GM21515 (cell line): ENCODE results near the gene TMEM151B.
"Not testable (repeated sequence)": the region's sequence is repeated elsewhere in the genome, so short reads cannot be mapped to it uniquely, and the experiment has no call there.

ENCODE experiments used
- ATAC-seq: cut with Tn5 transposase; IDR thresholded peaks from one replicate; pipeline ENCODE4 v1.9.1; 2021; ENCODE audit not compliant: unreplicated experiment

Gene TMEM151B

DNA sequence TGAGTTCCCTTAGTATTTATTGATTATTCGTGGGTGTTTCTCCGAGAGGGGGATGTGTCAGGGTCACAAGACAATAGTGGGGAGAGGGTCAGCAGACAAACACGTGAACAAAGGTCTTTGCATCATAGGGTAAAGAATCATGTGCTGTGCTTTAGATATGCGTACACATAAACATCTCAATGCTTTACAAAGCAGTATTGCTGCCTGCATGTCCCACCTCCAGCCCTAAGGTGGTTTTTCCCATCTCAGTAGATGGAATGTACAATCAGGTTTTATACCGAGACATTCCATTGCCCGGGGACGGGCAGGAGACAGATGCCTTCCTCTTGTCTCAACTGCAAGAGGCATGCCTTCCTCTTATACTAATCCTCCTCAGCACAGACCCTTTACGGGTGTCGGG is 58.0 kb downstream of the TMEM151B start:
- ATAC-seq, result not testable (repeated sequence)

DNA sequence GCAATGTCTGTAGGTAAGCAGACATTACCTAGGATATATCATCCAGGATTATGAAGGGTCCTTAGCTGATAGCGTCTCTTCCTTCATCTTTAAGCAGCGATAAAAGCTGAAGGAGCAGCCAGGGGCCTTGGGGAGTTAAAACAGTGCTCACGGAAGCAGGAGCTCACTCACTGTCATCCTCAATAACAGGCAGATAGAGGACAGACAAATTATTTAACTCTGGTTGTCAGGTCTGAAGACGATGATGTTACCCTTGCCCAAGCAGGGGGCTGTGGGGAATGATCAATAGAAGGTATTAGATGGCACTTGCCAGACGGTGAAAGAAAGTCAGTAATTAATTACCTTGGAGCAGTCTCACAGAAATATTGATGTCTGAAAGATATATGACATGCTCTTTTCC is 59.6 kb downstream of the TMEM151B start:
- ATAC-seq, result no peak

DNA sequence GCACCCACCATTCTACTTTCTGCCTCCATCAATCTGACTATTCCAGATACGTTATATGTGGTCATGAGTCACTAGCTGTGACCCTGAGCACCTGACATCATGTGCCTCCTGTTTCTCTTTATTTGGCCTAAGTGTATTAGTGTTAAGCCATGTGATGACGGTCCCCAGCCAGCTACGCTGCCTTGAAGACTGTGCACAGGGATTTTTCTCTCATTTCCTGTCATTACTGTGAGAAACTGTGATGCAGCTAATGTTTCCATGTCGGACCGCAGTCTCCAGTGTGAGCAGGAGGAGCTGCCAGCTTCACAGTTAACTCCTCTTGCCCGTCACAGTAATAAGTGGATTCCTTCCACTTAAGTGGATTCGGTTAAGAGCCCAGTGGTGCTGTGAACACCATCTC is 62.3 kb downstream of the TMEM151B start:
- no peak for ATAC-seq

DNA sequence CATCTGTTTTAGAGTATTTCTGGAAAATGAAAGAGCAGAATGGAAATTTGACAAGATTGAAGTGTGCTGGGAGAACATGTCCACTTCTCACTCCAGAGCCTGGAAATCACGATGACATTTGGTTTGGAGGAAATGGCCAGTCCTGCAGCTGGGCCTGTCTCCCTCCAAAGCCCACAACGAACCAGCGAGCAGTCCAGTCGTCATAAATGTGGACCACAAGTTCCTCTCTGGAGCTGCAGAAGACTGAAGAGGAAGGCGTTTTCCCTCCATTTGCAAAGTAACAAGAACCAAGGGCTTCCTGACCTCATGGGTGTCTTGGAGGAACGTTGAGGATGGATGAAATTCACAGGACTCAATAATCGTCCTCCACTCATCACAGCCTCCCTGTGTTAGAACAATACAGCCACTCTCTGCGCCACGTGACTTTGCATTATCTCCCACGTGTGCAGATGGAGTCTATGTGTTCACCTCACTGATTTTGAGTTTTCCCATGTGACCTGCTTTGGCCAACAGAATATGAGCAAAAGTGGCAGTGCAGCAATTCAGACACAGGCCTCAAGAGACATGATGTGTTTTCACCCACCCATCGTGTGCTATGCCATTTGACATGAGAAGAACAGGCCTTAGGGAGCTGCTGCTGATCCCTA is 63.1 kb downstream of the TMEM151B start:
- no peak for ATAC-seq

DNA sequence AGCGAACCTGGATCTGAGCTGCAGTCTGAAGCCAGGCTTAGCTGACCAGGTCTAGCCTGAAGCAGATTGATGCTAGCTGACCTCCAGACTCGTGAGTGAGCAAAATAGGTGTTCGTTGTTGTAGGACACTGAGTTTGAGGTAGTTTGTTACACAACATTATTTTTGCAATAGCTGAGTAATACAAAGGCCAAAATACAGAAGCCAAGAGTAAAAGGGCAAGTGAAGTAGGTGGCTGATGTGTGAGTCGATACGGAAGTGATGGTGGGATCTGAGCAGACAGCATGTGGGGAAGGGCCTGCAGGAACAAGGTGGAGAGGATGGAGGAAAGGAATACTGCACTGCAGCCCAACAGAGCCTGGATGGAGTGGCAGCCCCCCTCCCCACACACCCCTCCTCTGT is 63.7 kb downstream of the TMEM151B start:
- ATAC-seq, result no peak

DNA sequence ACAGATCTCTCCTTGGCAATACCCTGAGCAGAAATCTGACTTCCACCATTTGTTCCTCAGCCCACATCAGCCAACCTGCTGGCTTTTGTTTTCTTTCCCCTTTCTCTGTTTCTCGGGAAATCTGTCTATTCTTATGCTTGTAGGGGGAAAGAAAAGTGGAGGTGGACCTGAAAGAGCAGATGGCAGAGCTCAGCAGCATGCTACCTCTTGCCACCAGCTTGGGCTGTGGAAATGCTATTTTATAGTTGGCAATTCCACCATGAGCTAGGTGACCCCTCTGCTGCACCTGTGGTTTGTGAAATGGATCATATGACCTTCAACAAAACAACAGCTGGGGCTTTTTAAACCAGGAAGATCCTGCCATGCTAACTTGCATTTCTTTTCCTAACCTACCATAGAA is 65.4 kb downstream of the TMEM151B start:
- ATAC-seq, result no peak

DNA sequence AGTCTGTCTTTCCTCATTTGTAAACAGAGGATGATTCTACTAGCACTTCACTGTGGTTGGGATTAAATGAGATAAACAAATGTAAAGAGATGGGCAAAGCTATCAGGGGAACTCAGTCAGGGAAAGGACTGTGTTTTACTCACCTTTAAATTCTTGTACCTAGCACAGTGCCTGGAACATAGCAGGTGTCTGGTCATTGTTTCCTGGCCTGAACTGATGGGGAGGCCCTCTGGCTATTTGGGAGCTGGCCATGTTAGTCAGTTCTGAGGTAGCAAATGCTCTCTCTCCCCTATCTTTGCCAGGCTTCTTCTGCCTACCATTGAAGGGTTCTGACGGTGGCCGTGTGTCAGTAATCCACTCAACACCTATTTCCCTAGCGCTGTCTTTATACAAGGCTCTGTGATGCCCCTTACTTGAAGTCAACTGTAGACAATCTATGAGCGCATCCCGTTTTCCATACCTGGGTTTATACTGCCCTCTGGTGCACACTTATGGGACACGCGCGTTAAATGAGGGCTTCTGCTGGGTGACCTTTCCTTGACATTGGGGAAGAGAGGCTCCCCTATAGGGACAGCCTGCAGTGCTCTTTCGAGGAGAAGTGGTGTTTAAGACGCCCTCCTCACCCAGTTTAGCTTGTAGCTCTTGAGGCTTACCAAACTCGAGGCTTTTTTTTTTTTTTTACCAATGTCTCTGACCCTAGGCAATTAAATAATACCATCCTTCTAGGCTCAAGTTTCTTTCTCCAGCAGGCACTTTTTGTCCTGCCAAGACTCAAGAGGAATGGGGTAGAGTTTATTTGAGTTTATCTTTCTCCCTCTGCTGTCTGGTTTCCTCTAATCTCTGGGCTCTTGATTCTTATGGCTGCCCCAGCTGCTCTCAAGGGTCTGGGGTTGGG is 68.2 kb downstream of the TMEM151B start:
- ATAC-seq, result no peak

DNA sequence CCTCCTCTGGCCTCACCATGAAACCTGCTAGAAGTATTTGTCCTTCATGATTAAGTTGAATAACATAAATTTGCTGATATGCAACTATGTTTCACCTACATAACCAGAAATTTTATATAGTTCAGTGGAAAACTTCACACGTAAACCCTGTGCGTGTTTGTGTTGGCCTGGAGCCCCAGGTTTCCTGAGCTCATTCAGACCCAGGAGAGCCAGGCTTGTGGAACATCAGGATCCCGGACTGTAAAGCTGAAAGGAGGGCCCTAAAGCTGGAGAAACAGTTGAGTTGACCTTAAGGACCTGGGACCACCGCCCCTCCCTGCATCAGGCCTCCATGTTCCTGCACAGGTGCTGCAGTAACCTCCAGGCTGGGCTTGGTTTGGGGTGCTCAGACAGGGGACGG is 69.1 kb downstream of the TMEM151B start:
- no peak for ATAC-seq

DNA sequence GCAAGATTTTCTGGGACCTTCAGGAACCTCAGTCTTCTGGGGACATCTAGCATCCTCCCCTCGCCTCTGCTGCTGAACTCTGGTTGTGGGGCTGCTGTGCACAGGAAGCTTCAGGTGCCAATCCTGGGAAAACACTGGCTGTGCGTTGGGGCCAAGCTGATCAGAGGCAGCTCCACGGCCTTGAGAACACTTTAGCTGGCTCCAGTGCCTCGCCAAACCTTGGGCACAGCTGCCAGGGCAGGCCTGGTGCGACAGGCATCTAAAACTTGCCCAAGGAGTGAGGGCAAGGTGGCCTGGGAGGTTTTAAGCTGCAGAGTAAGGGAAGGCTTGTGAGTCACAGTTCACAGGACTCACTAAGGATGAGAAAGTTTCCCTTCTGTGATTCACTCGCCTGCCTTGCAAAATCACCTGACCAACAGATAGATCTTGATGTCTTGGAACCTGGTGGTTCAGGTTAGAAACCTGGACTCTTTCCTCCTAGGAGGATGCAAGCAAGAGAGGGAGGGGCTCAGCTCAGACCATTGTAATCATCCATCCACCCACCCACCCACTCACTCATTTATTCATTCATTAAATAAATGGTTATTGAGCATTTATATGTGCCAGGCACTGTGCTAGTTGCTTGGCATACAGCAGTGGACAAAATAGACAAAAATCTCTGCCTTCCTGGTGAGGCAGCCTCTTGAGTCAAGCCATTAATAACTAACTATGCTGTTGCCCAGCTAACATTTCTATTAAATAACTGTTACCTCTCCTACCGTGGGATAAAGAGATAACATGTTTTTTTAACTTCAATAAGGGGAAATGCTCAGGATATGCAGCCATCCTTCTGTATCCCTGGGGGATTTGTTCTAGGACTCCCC is 69.7 kb downstream of the TMEM151B start:
- ATAC-seq, result no peak

DNA sequence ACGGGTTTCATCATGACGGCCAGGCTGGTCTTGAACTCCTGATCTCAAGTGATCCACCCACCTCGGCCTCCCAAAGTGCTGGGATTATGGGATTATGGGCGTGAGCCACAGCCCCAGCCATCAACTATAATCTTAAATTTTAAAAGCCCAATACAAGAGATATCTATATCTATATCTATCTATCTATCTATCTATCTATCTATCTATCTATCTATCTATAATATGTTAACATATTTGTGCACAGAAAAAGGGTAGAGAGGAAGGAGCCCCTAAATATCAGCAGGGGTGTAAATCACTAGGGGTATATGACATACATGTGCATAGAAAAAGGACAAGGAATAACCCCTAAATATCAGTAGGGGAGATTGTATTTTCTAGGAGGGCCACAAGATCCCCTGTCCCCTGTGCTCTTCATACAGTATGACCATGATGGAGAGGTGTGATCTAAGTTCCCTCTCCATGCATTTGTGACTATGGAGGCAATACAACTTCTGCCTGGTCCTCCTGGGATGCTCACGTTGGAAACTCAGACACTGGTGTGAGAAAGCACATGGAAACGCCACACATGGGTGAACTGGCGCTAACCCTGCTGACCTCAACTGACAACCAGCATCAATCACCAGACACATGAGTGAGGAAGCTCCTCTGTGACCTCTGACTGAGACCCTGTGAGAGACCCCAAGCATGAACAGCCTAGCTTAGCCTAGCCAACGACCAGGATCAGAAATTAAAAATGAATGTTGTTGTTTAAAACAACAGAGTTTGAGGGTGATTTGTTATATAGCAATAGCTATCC is 71.0 kb downstream of the TMEM151B start:
- ATAC-seq, result no peak

DNA sequence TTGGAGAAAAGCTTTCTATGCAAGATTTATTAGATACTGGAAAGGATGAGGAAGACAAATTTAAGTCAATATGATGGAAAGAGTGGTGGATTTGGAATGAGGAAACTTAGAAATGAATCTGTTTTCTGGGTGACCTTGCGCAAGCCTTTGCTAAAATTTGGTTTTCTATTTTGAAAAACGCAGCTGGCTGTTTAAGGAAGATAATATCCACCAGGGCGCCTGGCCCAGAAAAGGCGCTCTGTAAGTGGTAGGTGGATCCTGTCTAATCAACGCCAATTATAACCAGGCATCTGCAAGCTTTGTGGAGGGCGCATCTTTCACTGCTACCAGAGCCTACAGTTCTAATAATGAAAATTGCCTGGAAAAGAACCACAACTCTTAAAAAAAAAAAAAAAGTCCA is 71.8 kb downstream of the TMEM151B start:
- no peak for ATAC-seq

DNA sequence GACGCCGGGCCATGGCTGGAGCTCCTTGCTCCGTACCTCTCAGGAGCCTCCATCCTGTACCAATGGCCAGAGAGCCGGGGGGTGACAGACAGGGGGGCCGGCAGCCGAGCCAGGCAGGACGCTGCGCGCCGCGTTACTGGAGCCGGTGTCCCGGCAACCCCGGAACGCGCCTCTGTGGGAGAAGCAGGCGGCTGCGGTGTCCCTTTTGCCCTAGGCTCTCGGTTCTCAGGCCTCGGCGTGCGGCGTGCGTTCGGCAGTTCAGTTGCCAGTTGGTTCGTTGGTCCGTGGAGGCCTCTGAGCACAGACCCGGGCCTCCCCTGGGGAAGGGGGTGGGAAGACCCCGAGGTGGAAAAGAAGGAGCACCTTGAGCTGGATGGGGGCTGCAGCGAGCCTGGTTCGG is 72.2 kb downstream of the TMEM151B start, which contains the start of gene SPATS1:
Gene SPATS1, plus strand, starts transcription at position 162 of the 400 bp plus-strand sequence. CDS start 446 bp downstream, outside the sequence.
- ATAC-seq, result no peak

DNA sequence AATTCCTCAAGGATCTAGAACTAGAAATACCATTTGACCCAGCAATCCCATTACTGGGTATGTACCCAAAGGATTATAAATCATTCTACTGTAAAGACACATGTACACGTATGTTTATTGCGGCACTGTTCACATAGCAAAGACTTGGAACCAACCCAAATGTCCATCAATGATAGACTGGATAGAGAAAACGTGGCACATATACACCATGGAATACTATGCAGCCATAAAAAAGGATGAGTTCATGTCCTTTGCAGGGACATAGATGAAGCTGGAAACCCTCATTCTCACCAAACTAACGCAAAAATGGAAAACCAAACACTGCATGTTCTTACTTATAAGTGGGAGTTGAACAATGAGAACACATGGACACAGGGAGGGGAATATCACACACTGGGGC is 76.6 kb downstream of the TMEM151B start:
- ATAC-seq, result not testable (repeated sequence)

DNA sequence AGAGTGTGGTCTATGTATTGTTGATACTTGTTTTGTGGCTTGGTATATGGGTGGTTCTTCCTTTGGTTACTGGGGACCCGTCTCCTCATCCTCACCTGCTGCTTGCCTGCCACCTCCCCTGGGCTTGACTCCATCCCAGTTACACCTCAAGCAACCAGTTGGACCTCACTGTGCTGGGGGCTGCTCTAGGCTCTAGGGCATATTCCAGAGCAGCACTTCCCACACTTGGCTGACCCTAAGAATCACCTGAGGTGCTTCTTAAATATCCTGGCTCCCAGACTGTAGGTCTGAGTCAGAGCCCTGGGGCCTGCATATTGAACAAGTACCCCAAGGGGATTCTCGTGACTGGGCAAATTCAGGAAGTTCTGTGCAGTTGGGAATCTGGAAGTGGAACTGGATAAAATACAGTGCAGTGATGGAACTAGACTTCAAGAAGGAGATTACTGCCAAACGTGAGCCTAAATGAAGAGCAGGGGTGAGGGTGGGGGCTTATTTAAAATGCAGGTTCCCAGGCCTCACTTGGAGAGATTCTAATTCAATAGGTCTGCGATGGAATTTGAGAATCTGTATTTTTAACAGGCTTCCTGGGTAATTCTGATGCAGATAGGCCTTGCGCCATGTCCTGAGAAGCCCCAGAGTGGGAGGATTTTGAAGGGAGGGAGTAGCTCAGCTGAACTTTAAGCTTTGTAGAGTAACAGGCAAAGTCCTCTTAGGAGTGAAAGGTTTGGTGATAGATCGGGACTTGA is 79.8 kb downstream of the TMEM151B start:
- ATAC-seq, result no peak

DNA sequence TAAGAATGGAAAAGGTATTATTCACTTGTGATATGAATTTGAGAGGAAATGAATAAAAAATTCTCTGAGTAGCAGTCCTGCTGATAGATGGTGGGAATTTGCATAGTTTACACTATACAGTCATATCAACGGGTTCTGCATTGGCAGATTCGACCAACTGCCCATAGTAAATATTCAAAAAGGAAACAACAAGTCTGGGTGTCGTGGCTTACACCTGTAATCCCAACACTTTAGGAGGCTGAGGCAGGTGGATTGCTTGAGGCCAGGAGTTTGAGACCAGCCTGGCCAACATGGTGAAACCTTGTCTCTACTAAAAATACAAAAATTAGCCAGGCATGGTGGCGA is 80.4 kb downstream of the TMEM151B start:
- not testable (repeated sequence) for ATAC-seq

DNA sequence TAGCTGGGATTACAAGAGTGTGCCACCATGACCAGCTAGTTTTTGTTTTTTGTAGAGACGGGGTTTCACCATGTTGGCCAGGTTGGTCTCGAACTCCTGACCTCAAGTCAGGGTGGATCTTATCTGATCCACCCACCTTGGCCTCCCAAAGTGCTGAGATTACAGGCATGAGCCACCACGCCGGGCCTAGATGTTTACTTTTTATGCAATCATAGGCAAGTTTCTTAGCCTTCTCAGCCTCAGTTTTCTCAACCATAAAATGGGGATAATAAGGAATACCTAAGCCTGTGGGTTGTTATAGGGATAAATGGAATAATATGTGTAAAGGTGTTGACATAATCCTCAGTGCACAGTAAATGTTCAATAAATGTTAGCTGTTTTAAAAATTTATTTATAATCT is 82.0 kb downstream of the TMEM151B start:
- no peak for ATAC-seq

DNA sequence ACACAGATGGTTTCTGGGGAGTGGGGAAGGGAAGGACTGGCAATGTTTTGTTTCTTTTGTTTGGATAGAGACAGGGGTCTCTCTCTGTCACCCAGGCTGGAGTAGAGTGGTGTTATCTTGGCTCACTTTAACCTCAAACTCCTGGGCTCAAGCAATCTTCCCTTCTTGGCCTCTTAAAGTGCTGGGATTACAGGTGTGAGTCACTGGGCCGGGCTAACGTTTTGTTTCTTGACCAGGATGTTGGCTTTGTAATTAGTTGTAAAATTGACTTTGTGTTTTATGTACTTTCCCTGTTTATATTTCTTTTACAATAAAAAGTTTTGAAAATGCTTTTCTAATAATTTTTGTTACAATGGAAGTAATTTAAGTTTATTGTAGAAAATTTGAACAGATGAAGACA is 83.1 kb downstream of the TMEM151B start:
- no peak for ATAC-seq

DNA sequence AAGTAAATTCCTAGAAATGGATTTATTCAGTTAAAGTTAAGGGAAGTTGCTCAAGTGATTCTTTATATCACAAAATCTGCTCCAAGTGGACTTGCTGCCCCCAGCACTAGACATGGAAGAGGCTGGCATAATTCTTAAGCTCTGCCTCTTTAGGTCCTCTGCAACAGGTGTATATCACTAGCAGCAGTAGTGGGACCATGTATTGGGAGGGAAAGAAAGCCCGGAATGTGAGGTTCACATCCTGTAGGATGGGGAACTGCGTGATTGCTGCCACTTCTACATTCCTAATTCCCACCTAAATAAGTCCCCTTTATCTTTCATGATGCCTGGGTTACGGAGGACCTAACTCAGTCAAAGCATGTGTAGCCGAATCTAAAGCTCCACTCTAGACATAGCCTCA is 85.4 kb downstream of the TMEM151B start:
- no peak for ATAC-seq

DNA sequence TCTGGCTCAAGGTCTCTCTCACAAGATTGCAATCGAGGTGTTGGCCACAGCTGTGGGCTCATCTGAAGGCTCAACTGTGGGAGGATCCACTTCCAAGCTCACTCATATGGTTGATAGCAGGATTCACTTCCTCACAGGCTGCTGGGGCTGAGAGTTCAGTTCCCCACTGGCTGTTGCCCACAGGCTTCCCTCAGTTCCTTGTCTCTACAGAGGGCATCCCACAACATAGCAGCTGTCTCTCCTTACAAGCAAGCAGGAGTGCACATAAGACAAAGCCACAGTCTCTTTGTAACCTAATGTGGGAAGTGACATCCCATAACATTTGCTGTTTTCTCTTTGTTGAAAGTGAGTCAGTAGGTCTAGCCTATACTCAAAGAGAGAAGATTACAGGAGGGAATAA is 86.2 kb downstream of the TMEM151B start:
- no peak for ATAC-seq
